Stimulated activated CD8-positive, alpha-beta memory T cell treated with anti-CD3 and anti-CD28 coated beads, Interleukin-12 subunit alpha, Interleukin-12 subunit beta, amount 100 ng/mL, for 4 hours (primary cell): ENCODE results near the gene FNBP1.
"Not testable (repeated sequence)": the region's sequence is repeated elsewhere in the genome, so short reads cannot be mapped to it uniquely, and the experiment has no call there.

Source experiments
- DNase-seq: peaks from one replicate; pipeline ENCODE4 v3.0.0-alpha.2; 2020; ENCODE audit warnings: low read depth

Gene FNBP1

DNA sequence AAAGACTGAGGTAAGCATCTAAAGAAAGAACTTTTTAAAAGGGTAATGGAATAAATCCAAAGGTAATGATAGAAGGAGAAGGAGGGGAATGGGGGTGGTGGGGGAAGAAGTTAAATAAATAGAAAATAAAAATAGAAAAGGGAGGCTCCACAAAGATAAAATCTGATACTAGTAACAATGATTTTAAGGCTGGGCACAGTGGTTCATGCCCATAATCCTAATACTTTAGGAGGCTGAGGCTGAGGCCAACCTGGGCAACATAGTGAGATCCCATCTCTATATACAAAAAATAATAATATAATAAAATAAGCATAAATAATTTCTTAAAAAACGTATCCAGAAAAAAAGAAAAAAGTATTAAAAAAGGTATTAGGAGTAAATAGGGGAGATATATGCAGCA lies 89.3 kb downstream of the FNBP1 start:
- DNase-seq = no peak

DNA sequence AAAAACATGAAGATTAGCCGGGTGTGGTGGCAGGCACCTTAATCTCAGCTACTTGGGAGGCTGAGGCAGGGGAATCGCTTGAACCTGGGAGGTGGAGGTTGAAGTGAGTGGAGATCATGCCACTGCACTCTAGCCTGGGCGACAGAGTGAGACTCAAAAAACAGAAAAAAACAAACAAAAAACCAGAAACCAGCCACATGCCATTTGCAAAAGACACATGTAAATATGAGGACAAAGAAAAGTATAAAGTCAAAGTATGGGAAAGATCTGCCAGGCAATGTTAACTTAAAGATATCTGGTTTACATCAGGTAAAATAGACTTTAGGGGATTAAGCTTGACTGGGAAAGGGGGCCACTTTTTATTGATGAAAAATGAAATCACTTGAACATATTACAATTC lies 90.7 kb downstream of the FNBP1 start:
- DNase-seq = no peak

DNA sequence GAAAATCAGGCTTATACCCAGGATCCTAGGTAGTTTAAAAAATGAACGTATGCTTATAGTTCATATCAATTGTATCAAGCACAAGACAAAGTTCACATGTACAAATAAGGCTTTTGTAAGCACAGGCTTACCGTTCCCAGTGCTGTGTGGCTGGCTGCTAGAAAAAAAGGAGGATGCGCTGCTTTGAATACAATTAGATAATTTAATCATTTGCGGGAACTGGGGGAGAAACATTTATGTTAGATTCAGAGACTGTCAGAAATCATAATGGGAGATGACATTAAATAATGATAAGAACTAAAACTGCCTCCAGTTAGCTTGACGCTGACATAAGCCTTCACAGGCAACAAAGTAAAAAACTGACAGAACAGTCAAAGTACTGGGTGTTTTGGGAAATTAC lies 93.2 kb downstream of the FNBP1 start:
- DNase-seq = no peak

DNA sequence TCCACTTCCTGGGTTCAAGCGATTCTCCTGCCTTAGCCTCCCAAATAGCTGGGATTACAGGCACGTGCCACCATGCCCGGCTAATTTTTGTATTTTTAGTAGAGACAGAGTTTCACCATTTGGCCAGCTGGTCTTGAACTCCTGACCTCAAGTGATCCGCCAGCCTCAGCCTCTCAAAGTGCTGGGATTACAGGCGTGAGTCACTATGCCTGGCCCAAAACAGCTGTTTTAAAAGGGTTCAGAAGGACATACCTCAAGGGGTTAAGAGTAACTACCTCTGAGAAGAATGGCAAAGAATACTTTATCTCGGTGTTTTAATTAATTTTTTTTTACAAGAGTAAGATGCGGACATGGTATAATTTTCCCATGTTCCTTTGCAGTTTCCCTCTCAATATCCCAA lies 94.4 kb downstream of the FNBP1 start:
- not testable (repeated sequence) for DNase-seq

DNA sequence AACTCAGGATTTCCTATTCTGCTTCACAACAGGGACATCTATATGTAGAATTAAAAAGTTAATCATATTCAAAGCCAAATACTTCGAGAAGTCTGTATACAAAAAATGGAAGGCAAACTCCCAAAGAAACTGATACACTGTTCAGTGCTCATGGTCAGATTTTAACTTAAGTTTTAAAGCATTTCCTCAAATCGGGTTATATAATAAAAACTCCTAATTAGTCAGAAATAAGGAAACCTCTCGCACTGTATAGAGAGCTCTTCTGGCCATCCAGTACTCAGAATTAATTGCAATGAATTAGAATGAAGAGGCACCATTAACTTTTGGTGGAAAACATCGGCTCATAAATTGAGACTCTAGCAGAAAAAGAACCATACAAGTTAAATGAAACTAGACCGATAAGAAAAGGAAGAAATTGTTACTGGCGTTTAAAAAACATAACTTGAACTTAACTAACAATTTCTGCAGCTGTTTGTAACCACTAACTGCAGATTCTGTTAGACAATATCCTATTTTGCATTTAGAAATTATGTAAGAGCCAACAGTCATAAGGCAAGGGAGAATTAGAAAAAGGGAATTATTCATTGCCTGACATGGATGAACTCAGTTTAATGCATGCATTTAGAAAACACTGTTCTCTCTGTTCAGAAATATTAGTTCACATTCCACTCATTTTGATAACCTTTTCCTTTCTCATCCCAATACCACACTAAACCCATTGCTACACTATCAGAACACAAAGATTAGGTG lies 96.6 kb downstream of the FNBP1 start:
- DNase-seq = no peak

DNA sequence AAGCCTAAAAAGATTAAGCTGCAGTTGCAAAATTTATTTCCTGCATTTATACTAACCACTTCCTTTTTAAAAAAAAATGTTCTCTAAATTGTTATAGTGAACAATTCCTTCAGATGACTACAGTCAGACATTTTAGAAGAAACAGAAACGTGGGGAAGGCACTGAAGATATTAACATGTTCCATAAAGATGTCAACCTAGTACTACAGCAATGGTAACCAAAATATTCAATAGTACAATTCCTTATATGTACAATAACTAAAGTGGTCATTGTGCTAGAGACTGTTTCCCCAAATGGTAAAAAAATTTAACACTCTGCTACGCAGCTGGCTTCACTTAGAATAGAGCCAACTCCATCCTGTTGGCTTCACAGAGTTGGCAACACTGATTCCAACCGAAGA lies 97.7 kb downstream of the FNBP1 start:
- DNase-seq = no peak

DNA sequence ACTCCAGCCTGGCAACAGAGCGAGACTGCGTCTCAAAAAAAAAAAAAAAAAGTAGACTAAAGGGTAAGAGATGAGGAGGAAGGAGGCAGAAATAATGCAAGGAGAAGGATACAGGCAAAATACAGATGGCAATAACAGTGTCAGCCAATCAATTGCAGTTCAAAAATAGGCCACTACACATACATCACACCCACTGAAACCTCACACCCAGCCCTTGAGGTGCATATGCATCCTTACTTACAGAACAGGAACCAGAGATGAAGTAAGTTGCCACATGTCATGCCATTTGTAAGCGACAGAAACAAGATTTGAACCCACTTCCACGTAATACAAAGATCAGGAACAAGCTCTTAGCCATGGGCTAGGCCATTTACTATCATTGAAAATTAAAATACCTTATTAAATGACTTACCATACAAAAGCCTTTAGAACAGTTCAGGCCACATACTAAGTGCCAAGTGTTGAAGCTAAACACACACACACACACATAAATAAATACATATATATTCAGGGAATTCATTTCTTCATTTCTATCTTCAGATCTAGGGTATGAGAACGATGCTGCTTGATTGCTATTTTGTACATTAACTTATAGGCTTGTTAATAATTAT lies 98.4 kb downstream of the FNBP1 start:
- DNase-seq = peak; percentile 10

DNA sequence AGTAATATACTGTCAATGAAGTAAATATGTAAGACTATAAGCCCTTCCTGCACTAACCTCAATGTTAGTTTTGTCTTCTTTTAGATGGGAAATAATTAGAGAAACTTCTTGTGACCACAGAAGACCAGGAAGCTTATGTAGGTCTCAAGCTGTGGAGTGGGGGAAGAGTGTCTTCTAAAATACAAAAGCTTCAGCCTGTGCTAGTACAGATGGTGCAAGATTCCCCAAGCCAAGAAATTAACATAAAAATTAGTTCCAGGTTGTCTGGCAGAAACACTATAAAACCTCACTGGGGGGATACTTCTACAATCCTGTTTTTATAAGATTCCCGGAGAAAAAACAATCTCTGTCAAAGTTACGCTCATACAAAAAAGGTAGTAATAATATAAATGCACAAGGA lies 103.6 kb downstream of the FNBP1 start:
- no peak for DNase-seq

DNA sequence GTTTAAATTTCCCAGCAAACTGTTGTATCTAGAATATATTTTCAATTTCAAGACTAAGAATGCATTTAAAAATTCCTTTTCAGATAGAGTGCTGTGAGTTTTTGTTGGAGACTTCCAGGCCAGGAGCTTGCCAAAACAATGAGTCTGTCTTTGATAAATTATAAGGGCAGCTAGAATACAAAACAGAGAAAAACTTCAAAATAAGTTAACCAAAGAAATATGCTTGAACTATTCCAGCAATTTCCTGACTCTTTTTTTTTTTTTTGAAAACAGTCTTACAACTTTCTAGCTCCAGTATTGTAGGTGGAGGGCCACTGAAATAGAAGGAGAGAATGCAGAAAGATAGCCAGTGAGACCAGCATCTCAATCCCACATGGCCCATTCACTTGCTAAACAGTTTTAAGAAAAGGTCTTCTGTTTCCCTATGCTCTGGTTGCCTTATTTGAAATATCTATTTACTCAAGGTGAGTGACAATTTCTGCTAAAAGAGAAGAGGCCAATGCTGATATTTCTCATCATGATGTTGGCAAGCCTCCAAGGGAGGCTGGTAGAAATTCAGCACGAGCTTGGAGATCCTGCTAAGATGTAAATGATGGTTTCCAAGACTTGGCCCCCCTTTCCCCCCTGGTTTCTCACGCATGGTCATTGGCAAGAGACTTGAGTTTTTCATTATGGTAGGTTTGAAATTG lies 104.6 kb downstream of the FNBP1 start:
- no peak for DNase-seq

DNA sequence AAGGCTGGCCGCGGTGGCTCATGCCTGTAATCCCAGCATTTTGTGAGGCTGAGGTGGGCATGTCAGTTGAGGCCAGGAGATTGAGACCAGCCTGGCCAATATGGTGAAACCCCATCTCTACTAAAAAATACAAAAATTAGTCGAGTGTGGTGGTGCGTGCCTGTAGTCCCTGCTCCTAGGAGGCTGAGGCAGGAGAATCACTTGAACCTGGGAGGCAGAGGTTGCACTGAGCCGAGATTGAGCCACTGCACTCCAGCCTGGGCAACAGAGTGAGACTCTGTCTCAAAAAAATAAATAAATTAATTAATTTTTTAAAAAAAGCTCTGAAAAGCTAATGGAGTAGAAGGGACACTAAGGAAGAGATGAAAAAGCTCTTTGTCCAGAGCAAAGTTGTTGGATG lies 105.1 kb downstream of the FNBP1 start:
- DNase-seq = not testable (repeated sequence)

DNA sequence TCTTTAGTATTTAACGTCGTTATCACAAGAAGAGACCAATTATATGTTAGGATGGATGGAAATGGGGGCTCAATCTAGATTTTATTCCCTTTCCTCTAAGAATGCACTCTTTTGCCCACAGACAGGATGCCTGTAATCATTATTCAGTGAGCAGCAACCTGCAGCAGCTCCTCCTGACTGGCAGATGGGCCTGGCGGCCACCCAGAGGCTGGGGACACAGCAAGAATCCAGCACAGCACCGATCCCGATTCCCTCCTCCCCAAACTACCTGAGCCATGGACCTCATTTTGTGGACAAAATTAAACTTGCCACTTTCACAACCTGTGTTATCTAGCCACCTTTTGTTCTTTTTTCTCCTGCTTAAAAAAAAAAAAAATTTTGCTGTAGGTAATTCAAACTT lies 106.8 kb downstream of the FNBP1 start:
- no peak for DNase-seq

DNA sequence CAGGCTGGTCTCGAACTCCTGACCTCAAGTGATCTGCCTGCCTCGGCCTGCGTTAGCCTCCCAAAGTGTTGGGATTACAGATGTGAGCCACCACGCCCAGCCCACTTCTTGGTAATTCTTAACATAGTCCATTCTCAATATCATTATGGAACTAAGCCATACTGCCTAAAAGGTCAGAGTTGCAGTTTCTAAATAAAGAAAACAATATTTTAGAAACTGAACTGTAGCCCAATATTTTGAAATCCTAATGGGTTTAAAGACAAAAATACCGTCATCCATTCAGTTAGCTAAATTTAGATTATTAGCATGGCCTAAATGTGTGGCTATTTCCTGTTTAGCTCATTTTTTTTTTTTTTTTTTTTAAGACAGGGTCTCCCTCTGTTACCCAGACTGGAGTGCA lies 108.2 kb downstream of the FNBP1 start:
- no peak for DNase-seq

DNA sequence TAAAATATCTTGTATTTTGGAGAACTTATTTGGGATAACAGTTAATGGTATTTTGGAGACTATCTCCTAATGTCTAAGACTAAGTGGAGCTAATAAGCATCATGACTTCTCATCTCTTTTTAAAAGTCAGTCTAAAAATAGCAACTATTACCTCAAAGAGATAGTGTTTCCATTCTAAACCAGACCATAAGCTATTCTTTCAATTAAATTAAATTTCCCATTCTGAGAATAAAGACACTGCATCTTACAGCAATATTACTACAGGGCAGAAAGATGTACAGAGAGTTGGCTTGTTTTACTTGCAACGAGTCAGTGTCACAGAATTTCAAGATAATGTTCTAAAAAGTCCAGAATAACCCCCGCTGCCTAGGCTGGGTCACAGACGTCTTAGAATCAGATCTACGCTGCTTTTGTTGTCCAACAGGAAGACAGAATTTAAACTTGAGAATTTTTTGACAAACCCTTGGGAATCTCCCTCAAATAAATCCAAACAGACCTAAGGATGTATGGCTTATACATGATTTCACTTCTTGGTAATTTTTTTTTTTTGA lies 108.9 kb downstream of the FNBP1 start:
- no peak for DNase-seq

DNA sequence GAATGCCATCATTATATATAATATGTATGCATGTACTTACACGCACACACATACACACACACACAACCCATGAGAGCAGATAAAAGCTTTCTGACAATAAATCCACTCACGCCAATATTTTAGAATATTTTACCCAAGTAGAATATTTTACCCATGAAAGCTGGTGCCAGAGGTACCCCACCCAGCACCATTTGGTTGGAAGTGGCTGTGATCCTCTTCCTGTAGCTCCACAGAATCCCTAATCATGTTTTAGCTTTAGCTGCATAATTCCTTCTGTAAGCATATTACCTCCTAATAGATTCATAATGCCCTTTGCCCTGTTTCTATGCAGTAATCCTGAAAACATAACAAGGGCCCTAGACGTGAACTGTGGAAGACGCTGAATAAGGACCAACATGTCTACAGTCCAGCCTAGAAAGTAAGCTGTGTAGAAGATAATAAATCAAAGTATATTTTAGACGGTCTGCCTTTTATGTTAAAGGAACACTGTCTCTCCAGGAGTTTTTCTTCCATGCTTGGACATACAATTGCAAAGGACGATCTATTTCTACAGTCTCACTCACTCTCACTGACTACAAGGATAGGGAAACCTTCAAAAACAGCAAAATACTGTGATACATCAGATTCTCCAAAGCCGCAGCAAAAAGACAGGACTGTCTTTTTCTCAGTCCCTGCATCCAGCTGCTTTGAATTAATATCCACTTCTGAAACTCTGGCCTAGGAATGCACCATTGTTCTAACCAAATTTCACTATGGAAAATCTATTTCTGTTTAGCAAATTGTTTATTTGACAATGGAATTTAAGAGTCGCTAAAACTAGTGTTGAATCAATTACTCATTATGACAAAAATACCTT lies 109.6 kb downstream of the FNBP1 start:
- DNase-seq = no peak

DNA sequence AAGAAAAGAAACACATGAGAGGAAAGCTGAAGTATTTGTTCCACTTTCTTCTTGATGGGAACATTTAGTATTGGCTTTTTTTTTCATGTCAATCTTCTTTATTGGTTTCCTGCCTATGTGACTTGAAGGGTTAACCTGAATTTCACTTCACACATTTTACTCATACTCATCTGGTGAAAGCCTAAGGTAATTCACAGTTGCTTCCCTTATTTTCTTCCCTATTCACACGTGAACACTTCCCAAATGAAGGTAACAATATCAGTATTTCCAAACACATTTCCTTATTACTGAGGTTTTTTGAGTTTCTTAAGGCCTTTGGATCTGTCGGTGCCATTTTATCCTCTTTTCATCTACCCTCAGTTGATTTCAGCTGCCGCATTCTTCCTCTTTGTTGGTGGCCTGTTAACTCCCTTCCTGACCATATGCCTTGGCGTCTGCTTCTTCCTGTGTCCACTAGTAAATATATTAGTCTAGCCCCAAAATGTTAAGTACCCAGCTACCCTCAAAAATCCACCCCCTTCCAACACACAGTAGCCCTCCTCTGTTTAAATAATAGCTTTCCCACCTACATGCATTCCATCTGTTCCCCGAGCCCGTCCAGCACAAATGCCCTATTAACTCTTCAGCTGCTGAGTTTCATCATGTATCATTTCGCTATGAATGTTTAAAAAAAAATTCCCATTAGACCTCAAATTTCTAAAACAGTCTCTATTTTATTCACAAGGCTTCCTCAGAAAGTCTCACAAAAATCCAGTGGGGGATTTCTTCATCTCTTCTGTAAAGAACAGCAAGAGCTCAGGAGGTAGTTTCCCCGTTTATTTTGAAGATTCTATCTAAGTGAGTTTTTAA lies 110.5 kb downstream of the FNBP1 start:
- DNase-seq = no peak

DNA sequence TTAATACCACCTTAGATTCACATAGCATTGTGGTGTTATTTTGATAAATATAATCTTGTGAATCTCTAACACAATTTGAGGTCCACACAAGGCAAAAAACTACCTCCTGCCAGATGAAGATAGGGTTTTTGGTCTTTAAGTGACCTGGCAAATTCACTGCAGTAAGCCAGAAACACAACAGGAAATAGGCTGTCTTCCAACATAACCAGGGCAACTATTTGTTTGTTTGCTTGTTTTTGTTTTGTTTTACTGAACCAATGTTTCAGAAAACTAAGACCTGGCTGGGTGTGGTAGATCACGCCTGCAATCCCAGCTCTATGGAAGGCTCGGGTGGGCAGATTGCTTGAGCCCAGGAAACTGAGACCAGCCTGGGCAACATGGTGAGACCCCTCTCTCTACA lies 112.2 kb downstream of the FNBP1 start:
- no peak for DNase-seq

DNA sequence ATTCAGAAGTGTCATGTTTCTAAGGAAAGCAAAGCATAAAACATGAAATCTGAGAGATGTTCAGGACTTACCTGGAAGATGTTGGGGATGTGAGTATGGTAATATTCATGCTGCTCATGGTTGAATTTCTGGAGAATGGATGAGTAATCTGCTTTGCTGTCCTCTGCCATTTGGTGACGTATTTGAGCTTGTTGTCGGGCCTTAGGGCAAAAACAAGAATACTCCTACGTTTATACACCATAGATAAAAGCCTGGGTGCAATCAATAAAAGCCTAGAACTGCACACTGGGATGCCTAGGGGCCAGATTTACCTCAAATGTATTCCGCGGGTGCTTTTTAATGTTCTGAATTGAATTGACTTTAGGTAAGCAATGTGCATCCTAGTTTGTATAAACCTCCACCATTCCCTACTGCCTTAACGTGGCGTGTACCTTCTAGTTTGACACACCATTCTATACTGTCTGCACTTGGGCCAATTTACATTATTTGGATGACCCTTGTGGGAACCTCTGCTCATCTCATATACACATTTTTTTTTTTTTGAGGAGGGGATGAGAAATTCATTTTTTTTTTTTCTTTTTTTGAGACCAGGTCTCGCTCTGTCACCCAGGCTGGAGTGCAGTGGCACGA lies 113.4 kb downstream of the FNBP1 start:
- DNase-seq = no peak

DNA sequence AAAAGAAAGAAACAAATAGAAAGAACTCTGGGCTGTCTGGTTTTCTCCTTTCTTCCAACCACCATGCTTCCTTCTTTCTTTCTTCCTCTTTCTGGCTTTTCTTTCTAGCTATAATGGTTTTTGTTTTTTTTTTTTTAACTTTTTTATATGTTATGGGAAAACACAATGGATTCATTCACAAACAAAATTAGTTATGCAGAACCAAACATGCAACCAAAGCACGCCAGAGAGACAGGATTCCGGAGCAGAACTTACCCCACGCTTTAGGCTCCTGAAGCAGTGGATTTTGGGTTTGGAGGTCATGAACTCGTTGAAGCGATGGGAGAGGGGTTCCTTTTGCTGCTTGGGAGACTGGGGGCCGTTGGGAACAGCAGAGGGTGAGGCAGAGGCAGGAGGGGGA lies 119.4 kb downstream of the FNBP1 start:
- DNase-seq = no peak

DNA sequence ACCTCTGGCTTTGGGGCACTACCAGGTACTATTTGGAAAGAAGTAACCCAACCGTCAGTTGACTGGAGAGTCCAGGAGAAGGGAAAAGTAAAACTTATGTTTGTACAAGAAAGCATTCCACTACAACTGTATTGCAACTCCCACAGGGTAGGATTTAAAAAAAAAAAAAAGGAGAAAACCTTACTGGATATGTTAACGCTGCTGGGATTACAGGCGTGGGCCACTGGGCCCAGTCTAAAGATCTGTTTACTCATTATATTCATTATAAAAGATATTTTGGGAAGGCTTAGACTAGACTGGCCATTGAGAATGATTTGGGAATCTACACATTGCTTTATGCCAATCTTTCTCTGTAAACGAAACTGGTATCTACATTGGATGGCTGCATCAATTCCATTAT lies 121.1 kb downstream of the FNBP1 start:
- no peak for DNase-seq

DNA sequence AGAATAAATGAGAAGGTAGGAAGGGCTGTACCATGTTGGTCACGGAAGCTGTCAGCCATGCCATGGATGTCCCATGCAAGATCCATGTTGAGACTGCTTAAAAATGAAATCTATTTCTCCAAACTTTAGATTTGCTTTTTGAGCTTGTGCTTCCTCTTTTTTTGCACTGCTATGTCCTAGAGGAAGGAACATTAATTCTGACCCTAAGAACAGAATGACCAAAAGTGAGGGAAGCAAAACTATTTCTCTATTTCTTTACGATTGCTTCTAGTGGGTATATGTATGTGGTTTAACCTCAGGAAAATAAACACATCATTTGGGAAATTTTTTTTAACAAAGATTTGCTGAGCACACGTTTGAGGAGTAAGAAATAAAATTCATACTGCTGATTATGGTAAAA lies 123.1 kb downstream of the FNBP1 start:
- DNase-seq = no peak

DNA sequence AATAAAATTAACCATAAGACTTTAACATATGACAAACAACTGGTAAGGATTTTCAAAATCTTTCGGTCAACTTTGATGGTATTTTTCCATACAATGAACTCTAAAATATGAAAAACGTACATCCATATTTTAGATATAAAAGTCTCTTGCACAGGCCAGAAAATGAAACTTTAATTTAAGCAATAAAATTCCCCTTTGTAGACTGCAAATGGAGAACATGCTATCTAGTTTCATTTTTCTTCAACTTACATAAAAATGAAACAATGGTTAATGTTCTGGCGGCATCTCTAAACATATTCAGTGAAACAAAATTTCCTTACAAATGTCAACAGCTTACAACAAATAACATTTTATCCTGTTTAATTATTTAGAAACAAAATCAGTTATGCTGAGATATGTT lies 123.7 kb downstream of the FNBP1 start:
- DNase-seq = no peak
